HL-60/S4 treated with retinoic acid at 250 ng/mL for 4 days and 3 days (cell line): ENCODE data around the gene LCN10.
"Not testable (repeated sequence)": the region's sequence is repeated elsewhere in the genome, so short reads cannot be mapped to it uniquely, and the experiment has no call there.

ENCODE experiments used
- in situ Hi-C: fragments of 300-500 bp; cut with MboI; formaldehyde crosslinking; loops from 2 replicates; pipeline ENCODE4 v1.7.0; 2022; ENCODE audit warnings: low sequenced_read_pairs

The LCN10 gene

DNA sequence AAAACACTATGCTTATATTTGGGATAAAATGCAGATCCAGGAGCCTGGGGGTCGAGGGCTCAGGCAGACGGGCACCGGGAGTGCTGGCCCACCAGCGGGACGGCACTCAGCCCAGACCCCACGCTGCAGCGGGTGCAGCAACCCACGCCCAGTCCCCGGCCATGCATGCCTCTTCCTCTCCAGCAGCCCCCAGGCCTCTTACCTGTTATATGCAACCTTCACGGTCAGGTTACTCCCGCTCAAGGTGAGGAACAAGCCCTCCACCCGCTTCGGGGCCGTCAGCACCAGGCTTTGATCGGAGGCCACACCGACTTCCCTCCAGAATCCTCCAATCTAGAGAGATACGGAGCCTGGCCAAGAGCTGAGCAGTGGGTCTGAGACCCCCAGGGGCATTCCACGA lies 14.1 kb upstream of the LCN10 start:
- in situ Hi-C loops = no loop called here

GRCh38 chr9:136756134-136756438 lies 13.3 kb upstream of the LCN10 start:
- in situ Hi-C loops = no loop called here

GRCh38 chr9:136755302-136756133 lies 12.8 kb upstream of the LCN10 start:
- in situ Hi-C loops = not testable (repeated sequence)

DNA sequence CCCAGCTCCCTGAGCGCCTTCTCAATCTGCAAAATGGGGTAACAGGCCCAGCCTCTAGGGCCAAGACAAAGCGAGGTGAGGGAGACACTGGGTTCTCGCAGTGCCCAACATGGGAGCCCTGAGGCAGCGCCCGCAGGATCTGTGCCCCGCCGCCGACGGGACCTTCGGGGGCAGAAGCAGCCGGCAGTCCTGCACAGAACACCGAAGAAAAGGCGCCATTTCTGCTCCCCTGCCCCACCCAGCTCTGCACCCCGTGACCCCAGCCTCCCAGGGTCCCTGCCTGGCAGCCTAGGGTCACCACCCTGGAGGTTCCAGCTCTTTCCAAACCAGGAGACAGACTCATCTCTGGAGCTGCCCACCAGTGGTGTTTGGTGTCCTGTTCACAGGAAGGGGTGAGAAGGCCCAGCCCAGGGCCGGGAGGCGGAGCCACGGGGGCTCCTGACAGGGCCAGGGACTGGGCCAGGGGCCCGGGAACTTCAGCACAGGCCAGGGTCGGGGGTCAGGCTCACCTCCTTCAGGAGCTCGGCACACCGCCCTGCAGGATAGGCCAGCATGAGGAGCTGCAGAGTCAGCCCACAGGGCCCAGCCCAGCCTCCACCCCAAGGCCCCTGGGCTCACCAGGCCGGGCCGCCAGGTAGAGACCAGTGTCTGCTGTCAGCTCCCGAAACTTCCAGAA lies 12.0 kb upstream of the LCN10 start:
- in situ Hi-C loops = no loop called here

GRCh38 chr9:136754059-136754572 lies 11.4 kb upstream of the LCN10 start:
- in situ Hi-C loops = no loop called here

DNA sequence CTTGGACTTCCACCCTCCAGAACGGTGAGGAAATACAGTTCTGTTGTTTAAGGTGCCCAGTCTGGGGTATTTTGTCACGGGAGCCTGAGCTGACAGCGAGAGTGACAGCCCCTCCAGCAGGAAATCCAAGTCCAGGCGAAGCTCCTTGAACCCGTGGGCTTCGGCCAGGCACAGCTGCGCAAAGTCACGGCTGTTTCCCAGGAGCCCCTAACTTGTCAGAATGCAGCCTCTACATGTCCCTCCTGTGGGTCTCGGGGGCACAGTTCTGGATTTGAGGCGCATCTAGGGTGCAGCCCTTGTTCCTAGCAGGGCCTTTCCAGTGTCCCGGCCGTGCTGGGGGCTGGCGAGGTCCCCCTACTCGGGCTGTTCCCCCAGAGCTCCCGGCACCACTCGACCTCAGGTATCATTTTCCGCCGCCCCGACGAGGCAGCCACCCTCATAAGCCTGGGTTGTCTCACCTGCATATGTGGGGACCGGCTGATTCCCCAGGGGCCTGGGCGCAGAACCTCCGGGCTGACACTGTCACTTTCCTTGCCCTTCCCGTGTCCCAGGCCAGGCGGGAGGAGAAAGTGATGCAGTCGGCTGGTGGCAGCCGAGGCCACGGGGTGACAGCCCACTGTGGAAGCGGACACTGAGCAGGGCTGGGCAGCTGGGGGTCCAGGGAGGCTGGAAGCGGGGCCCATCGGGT lies 10.8 kb upstream of the LCN10 start:
- in situ Hi-C loops = no loop called here

- in situ Hi-C loops = no loop called here
Measured at GRCh38 chr9:136751814-136752213, 9.1 kb upstream of the LCN10 start.

DNA sequence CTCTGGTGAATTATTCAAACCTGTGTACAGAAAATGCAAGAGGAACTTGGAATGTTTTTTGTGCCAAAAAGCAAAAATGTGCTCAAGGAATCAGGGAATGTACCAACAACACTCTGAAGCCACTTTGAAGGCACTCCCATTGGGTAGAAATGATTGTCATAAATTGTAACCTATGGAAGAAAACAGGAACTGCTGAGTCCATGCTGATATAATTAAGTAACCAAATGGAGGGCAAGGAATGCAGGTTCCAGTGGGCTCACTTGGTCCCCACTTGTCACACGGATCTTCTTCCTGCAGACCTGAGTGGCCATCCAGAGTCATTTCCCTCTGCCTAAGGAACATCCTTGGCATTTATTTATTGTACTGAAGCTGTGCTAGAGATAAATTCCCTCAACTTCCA lies 8.5 kb upstream of the LCN10 start:
- in situ Hi-C loops = no loop called here

DNA sequence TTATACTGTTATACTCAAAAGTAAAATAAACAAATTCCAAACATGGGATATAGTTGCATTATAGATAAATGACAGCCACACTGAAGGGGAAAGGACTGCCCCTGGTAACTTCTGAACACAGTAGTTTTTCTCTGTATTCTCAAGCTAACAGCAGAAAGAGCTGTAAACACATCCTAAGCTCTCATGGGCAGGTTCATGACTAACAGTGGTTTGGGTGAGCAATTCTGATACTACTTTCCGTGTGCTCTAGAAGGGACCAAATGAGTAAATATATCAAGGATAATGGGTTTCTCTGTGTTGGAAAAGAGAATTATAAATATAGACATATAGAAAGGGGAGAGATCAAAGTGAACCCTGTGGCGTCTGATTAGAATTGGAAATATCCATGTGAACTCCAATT lies 7.8 kb upstream of the LCN10 start:
- in situ Hi-C loops = no loop called here

DNA sequence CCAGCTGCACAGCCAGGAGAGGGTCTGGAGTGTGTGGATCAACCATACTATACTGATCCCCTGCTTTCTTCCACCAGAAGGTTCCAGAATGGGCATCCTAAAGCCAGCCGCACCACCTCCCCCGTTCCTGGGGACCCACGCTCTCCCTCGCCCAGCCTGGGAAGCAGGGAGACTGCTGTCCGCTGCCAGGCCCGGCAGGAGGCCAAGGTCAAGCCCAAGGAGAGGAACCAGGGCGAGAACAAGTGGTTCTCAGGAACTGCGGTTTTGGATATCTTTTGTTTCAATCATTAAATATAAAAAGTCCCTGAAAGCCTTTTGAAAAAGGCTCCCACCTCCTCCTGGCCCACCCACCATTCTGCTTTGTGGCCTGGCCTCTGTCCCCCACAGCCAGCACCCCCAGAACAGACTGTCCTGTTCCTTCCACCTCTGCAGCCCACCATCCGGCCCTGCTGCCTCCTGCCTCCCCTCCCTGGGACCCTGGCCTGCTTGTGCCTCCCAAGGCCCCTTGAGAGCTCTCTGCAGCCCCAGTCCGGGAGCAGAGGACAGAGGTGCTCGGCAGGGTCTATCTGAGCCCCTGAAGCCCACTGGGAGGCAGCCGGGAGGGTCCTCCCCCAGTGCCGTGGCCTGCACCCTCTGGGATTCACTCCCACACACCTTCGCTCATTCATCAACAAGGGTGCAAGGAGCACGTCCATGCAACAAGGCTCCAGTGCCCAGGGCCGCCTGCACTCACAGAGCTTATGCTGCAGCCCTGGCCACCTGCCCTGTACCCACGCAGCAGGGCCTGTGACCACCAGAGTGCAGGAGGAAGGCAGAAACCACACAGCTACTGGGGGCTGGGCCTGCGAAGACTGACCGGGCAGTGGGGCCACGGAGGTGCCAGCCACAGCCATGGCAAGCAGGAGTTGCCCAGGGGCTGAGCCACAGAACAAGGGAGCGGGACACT lies 6.2 kb upstream of the LCN10 start:
- in situ Hi-C loops = no loop called here

GRCh38 chr9:136748201-136748600 lies 5.5 kb upstream of the LCN10 start, which contains the start of gene LCN6:
Gene LCN6, minus strand, starts transcription at chr9:136748525. Its CDS starts 42 bp downstream, at chr9:136748483.
- in situ Hi-C loops = no loop called here

DNA sequence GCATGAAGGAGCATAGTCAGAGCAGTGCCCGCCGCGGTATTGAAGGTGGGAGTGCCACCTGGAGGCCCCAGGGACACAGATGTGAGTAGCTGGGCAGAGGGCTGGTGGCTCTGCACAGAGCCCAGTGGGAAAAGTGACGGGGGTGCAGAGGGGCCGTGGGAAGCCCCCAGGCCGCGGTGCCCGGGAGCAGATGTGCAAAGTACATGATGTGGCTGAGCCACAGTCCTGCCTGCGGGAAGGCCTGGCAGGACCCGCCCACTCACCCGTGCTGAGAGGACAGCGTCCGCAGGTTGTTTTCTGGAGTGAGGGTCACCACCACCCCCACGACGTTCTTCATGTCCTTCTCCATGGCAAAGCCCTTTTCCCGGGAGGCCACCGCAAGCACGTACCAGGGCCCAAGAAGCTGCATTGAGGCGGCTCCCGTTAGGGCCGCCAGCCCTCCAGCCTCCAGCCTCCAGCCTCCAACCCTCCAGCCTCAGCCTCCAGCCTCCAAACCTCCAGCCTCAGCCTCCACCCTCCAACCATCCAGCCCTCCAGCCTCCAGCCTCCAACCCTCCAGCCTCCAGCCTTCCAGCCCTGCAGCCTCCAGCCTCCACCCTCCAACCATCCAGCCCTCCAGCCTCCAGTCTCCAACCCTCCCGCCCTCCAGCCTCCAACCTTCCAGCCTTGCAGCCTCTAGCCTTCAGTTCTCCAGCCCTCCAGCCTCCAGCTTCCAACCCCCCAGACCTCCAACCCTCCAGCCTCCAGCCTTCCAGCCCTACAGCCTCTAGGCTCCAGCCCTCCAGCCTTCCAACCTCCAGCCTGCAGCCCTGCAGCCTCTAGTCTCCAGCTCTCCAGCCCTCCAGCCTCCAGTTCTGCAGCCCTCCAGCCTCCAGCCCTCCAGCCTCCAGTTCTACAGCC lies 4.7 kb upstream of the LCN10 start:
- in situ Hi-C loops = no loop called here

DNA sequence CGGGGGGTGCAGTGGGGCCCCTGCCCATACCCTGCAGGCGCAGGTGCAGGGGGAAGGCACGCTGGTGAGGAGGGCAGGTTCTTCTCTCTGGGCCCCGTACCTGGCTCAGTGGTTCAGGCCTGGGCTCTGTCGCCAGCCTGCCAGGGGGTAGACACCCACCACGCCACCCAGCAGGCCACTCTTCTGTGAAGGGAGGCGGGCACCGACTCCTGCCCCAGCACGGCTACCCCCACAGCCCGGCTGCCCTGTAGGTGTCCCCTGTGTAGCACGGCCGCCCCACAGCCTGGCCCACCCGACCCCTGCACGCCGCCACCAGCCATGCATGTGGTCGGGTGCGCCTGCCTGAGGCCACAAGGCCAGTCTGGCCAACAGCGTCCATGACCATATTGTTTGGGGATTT lies 3.9 kb upstream of the LCN10 start:
- in situ Hi-C loops = no loop called here

- in situ Hi-C loops = no loop called here
Measured at GRCh38 chr9:136746155-136746490, 3.4 kb upstream of the LCN10 start.

DNA sequence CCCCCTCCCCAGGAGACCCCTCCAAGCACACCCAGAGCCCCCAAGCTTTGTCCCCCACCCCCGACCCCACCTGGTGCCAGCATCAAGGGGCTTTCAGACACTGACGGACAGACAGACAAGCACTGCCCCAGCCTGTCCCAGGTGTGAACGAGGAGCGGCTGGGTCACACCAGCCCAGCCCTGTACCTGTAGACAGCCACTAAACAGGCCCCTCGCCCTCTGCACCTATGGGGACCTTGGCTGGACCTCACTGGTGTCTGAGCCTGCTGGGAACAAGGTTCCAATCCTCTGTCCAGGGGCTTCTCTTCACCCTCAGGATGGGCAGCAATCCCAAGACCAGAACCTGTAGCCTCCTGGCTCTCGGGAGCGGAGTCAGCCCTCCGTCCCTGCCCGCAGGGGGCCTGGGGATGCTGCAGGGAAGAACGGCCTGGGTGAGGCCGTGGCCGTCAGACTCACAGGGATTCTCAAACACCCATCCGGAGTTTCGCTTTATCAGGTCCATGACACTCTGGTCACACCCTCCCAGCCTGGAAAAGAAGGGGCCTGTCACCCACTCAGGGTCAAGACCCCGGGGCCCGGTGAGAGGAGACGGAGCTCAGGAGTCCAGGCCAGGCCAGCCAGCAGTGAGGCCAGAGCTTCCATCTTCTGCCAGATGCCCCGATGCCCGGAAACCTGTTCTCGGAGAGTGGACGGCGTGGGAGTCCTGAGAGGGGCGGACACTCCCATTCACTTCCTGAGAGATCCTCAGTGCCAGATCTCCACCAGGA lies 2.8 kb upstream of the LCN10 start:
- in situ Hi-C loops = no loop called here

GRCh38 chr9:136744773-136745172 lies 2.0 kb upstream of the LCN10 start:
- in situ Hi-C loops = no loop called here

DNA sequence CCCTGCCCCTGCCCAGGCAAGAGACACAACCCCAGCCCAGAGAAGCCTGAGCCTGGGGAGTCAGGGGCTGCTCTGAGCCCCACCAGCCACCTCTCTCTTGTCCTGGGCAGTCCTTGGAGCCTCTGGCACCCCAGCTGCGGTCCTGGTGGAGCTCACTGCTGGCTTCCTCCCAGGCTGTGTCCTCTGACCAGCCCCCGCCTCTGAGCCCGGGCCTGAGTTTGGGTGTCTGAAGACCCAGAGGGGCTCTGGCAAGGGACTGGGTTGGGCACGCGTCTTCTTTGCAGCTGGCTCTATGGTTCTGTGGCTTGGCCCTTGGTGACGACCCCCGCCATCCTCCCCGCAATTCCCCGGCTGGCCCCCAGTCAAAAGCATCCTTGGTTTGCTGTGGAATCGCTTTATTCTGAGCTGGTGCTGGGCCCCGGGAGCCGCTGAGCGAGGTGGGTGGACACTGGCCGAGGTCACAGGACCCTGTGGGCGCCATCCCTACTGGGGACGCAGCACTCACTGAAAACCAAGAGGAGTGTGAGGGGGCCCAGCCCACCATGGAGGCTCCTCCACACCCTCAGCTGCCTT lies 985 bp upstream of the LCN10 start:
- in situ Hi-C loops = no loop called here

- in situ Hi-C loops = no loop called here
Measured at GRCh38 chr9:136741883-136742571, 713 bp downstream of the LCN10 start.
